ENCODE measurements around the gene ACE. TPM values are rescaled to one million over a fixed set of nuclear protein-coding genes. Genes with fewer than 3 reads are reported as not detected.

Gene ACE
- total and polyA plus RNA-seq, 2 experiments from 2014 or later, result 0.82 to 9.1 TPM

GRCh38 chr17:63448655-63449054, 28.2 kb upstream of the ACE start:
- H3K9me3 Mint-ChIP-seq, result no peaks in the 10 kb centered on the region
- peaks cover 34% of the 10 kb centered on the region for H3K4me1 Mint-ChIP-seq
- peak overlapping the region; percentile 3; the same call in 1 of the 3 replicates for H3K4me3 Mint-ChIP-seq
- no peak overlapping the region for H2AFZ ChIP-seq
- no peak overlapping the region for H3K27ac Mint-ChIP-seq
- H3K4me3 ChIP-seq, result no peak overlapping the region
- no peaks in the 10 kb centered on the region for H3K9me2 ChIP-seq (ENCODE audit: insufficient read depth)
- no peak for TF ChIP-seq NANOG (IDR thresholded peaks at IDR 0.05; ENCODE audit: borderline replicate concordance)
- TF ChIP-seq CTCF (conservative IDR thresholded peaks at IDR 0.05; ENCODE audit: low read depth in 2 of 2), result peak in 1 of 2 experiments; percentile 23; a peak in 2 of 4 replicates
- no peak overlapping the region for H3K4me2 ChIP-seq
- H3K79me2 ChIP-seq (replicated peaks; ENCODE audit: insufficient read depth), result peaks cover 12% of the 10 kb centered on the region
- H3K36me3 ChIP-seq (ENCODE audit: insufficient read depth), result no peaks in the 10 kb centered on the region
- 0 out of 2 replicates have a peak, but pooled peaks cover 4% of the 10 kb centered on the region for H3F3A ChIP-seq (replicated peaks; ENCODE audit: low read depth)
- ATAC-seq (no peak), DNase-seq (ENCODE audit: low spot score) (no peak)
- H3K4me1 ChIP-seq (ENCODE audit: insufficient read depth), result peaks cover 23% of the 10 kb centered on the region
- H3K27me3 Mint-ChIP-seq (ENCODE audit: insufficient read depth, low read depth, poor library complexity), result peaks cover 17% of the 10 kb centered on the region
- H3K36me3 Mint-ChIP-seq (ENCODE audit: low read depth), result no peaks in the 10 kb centered on the region
- no peaks in the 10 kb centered on the region for H4K20me1 ChIP-seq (replicated peaks; ENCODE audit: insufficient read depth)
- H3K27me3 ChIP-seq (ENCODE audit: insufficient read depth), result peaks cover 6% of the 10 kb centered on the region
- H3K27ac ChIP-seq (ENCODE audit: low read depth), result no peak overlapping the region

DNA sequence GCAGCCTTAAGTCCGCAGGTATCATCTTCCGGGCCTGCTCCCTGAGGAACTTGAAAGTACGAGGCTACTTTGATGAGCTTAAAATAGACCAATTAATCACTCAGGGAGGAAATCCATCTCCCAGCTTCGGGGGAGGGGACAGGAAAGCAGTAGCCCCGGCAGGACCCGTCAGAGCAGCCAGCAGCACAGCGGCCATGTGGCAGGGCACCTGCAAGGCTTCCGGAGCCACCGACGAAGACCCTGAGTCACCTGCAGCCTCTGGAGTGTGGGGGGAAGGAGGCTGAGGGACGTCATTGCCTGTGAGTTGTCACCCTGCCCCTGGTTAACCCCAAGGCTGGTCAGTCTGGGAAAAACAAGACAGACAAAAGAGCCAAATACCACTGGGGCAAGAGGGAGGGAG, 26.3 kb upstream of the ACE start:
- DNase-seq (ENCODE audit: low spot score) (no peak), ATAC-seq (no peak)
- no peaks in the 10 kb centered on the region for H4K20me1 ChIP-seq (replicated peaks; ENCODE audit: insufficient read depth)
- H3K4me2 ChIP-seq, result no peak overlapping the region
- H3K4me3 ChIP-seq, result no peak overlapping the region
- Mint-ChIP-seq H3K9me3 (peaks cover 5% of the 10 kb centered on the region; the same call in 2 of the 3 replicates), H3K27ac (no peak overlapping the region), H3K4me1 (peaks cover 27% of the 10 kb centered on the region), H3K4me3 (no peak overlapping the region), H3K36me3 (ENCODE audit: low read depth) (peaks cover 5% of the 10 kb centered on the region; the same call in 1 of the 3 replicates), H3K27me3 (ENCODE audit: insufficient read depth, low read depth, poor library complexity) (peaks cover 23% of the 10 kb centered on the region)
- H3K36me3 ChIP-seq (ENCODE audit: insufficient read depth), result no peaks in the 10 kb centered on the region
- H3K4me1 ChIP-seq (ENCODE audit: insufficient read depth), result peaks cover 16% of the 10 kb centered on the region
- 0 out of 2 replicates have a peak, but pooled peaks cover 4% of the 10 kb centered on the region for H3F3A ChIP-seq (replicated peaks; ENCODE audit: low read depth)
- H3K27ac ChIP-seq (ENCODE audit: low read depth), result no peak overlapping the region
- no peaks in the 10 kb centered on the region for H3K79me2 ChIP-seq (replicated peaks; ENCODE audit: insufficient read depth)
- H2AFZ ChIP-seq, result peak overlapping the region; percentile 66; the same call in 1 of the 2 replicates
- H3K27me3 ChIP-seq (ENCODE audit: insufficient read depth), result no peaks in the 10 kb centered on the region
- H3K9me2 ChIP-seq (ENCODE audit: insufficient read depth), result no peaks in the 10 kb centered on the region
- TF ChIP-seq EZH2 (IDR thresholded peaks at IDR 0.05; ENCODE audit: low read depth, unreplicated experiment), result no peak
- no peak for TF ChIP-seq ZNF331 (CRISPR knock-in tag; IDR thresholded peaks at IDR 0.05; ENCODE audit: low read depth)
- TF ChIP-seq STAT1 (IDR thresholded peaks at IDR 0.05; ENCODE audit: unreplicated experiment), result no peak
- TF ChIP-seq POLR2AphosphoS5 (IDR thresholded peaks at IDR 0.05; ENCODE audit: low read depth), result no peak
- TF ChIP-seq, protein P1, sequence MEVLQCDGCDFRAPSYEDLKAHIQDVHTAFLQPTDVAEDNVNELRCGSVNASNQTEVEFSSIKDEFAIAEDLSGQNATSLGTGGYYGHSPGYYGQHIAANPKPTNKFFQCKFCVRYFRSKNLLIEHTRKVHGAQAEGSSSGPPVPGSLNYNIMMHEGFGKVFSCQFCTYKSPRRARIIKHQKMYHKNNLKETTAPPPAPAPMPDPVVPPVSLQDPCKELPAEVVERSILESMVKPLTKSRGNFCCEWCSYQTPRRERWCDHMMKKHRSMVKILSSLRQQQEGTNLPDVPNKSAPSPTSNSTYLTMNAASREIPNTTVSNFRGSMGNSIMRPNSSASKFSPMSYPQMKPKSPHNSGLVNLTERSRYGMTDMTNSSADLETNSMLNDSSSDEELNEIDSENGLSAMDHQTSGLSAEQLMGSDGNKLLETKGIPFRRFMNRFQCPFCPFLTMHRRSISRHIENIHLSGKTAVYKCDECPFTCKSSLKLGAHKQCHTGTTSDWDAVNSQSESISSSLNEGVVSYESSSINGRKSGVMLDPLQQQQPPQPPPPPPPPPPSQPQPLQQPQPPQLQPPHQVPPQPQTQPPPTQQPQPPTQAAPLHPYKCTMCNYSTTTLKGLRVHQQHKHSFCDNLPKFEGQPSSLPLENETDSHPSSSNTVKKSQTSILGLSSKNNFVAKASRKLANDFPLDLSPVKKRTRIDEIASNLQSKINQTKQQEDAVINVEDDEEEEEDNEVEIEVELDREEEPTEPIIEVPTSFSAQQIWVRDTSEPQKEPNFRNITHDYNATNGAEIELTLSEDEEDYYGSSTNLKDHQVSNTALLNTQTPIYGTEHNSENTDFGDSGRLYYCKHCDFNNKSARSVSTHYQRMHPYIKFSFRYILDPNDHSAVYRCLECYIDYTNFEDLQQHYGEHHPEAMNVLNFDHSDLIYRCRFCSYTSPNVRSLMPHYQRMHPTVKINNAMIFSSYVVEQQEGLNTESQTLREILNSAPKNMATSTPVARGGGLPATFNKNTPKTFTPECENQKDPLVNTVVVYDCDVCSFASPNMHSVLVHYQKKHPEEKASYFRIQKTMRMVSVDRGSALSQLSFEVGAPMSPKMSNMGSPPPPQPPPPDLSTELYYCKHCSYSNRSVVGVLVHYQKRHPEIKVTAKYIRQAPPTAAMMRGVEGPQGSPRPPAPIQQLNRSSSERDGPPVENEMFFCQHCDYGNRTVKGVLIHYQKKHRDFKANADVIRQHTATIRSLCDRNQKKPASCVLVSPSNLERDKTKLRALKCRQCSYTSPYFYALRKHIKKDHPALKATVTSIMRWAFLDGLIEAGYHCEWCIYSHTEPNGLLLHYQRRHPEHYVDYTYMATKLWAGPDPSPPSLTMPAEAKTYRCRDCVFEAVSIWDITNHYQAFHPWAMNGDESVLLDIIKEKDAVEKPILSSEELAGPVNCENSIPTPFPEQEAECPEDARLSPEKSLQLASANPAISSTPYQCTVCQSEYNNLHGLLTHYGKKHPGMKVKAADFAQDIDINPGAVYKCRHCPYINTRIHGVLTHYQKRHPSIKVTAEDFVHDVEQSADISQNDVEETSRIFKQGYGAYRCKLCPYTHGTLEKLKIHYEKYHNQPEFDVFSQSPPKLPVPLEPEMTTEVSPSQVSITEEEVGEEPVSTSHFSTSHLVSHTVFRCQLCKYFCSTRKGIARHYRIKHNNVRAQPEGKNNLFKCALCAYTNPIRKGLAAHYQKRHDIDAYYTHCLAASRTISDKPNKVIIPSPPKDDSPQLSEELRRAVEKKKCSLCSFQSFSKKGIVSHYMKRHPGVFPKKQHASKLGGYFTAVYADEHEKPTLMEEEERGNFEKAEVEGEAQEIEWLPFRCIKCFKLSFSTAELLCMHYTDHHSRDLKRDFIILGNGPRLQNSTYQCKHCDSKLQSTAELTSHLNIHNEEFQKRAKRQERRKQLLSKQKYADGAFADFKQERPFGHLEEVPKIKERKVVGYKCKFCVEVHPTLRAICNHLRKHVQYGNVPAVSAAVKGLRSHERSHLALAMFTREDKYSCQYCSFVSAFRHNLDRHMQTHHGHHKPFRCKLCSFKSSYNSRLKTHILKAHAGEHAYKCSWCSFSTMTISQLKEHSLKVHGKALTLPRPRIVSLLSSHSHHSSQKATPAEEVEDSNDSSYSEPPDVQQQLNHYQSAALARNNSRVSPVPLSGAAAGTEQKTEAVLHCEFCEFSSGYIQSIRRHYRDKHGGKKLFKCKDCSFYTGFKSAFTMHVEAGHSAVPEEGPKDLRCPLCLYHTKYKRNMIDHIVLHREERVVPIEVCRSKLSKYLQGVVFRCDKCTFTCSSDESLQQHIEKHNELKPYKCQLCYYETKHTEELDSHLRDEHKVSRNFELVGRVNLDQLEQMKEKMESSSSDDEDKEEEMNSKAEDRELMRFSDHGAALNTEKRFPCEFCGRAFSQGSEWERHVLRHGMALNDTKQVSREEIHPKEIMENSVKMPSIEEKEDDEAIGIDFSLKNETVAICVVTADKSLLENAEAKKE (CRISPR knock-in tag; IDR thresholded peaks at IDR 0.05), result no peak
- TF ChIP-seq ETS1 (IDR thresholded peaks at IDR 0.05), result no peak
- no peak for TF ChIP-seq CTCF (conservative IDR thresholded peaks at IDR 0.05; ENCODE audit: low read depth in 2 of 2)
- no peak for TF ChIP-seq JUNB (IDR thresholded peaks at IDR 0.05; ENCODE audit: unreplicated experiment)
- no peak for TF ChIP-seq ZNF114 (CRISPR knock-in tag; IDR thresholded peaks at IDR 0.05)
